OCI-LY7 (cell line): ENCODE data around the gene KRT31. TPM values are rescaled to one million over a fixed set of nuclear protein-coding genes. Genes with fewer than 3 reads are reported as not detected.

Experiments
- BruUV-seq: library from RNA; stranded (reverse); fragments of 400-500 nt; replicated peaks from 2 replicates; lab custom pipeline; 2021; lab: Mats Ljungman, UMichigan
- CTCF ChIA-PET: fragments of 300-600 bp; sonication (Branson Sonifier 250); formaldehyde crosslinking; loops from one replicate; lab custom pipeline; 2022; ENCODE audit warnings: antibody characterized with exemption; ENCODE audit not compliant: unreplicated experiment; lab: Charles Lee
- POLR2A ChIA-PET: fragments of 300-600 bp; sonication (Branson Sonifier 250); formaldehyde crosslinking; loops from one replicate; lab custom pipeline; 2022; ENCODE audit warnings: antibody characterized with exemption; lab: Charles Lee
- DNase-seq: peaks from one replicate; pipeline ENCODE4 v3.0.0-alpha.2; 2015; ENCODE audit warnings: low spot score
- H2AFZ ChIP-seq: fragments of 200-600 bp; sonication (generic), shearing (Covaris generic); 2 replicates; pipeline ENCODE4 v1.6.1; 2014; ENCODE audit warnings: mild to moderate bottlenecking, antibody characterized with exemption, low read length, moderate library complexity
- H3K27ac ChIP-seq: fragments of 200-600 bp; sonication (generic); 2 replicates; pipeline ENCODE4 v1.5.1; 2014; ENCODE audit warnings: mixed run types, low read depth, mild to moderate bottlenecking, moderate library complexity, low read length, inconsistent platforms; ENCODE audit not compliant: poor library complexity, severe bottlenecking
- H3K36me3 ChIP-seq: fragments of 200-600 bp; sonication (generic); 2 replicates; pipeline ENCODE4 v1.6.1; 2014; ENCODE audit warnings: mild to moderate bottlenecking, antibody characterized with exemption, low read length, moderate library complexity, mixed read lengths; ENCODE audit not compliant: insufficient read depth
- H3K4me1 ChIP-seq: fragments of 200-600 bp; sonication (generic); 2 replicates; pipeline ENCODE4 v1.5.1; 2014; ENCODE audit warnings: mild to moderate bottlenecking, low read length; ENCODE audit not compliant: insufficient read depth, poor library complexity, severe bottlenecking
- H3K4me2 ChIP-seq: fragments of 200-600 bp; sonication (generic); 2 replicates; pipeline ENCODE4 v1.6.1; 2014; ENCODE audit warnings: mild to moderate bottlenecking, low read length
- H3K4me3 ChIP-seq: fragments of 200-600 bp; sonication (generic); 2 replicates; pipeline ENCODE4 v1.5.1; 2014; ENCODE audit warnings: mild to moderate bottlenecking, low read depth, low read length; ENCODE audit not compliant: poor library complexity, severe bottlenecking
- H3K79me2 ChIP-seq: fragments of 200-600 bp; sonication (generic); 2 replicates; pipeline ENCODE4 v1.6.1; 2016; ENCODE audit warnings: low read depth, mild to moderate bottlenecking, low read length, moderate library complexity, mixed read lengths; ENCODE audit not compliant: insufficient read depth
- H3K9me2 ChIP-seq: fragments of 200-600 bp; sonication (generic); 2 replicates; pipeline ENCODE4 v1.6.1; 2016; ENCODE audit warnings: mild to moderate bottlenecking, low read length, mixed read lengths; ENCODE audit not compliant: insufficient read depth
- H3K9me3 ChIP-seq: fragments of 200-600 bp; sonication (generic); 2 replicates; pipeline ENCODE4 v1.6.1; 2014; ENCODE audit warnings: mild to moderate bottlenecking, mixed run types, low read length, mixed read lengths
- H4K20me1 ChIP-seq: fragments of 200-600 bp; sonication (generic); 2 replicates; pipeline ENCODE4 v1.6.1; 2014; ENCODE audit warnings: mild to moderate bottlenecking, antibody characterized with exemption, low read length, moderate library complexity, mixed read lengths; ENCODE audit not compliant: insufficient read depth
- EZH2phosphoT487 ChIP-seq: fragments of 200-600 bp; sonication (generic); IDR thresholded peaks from 2 replicates; pipeline ENCODE4 v1.6.1; 2018; ENCODE audit warnings: low read depth, borderline replicate concordance, mild to moderate bottlenecking, mixed run types, antibody characterized with exemption, low read length, moderate library complexity, mixed read lengths
- intact Hi-C: fragments of 100-400 bp; cut with micrococcal nuclease; formaldehyde crosslinking; loops from one replicate; pipeline ENCODE4 v1.10.0; 2022; ENCODE audit not compliant: unreplicated experiment
- total RNA-seq, 2 experiments: library from RNA; depleted of rRNA in 1 of 2; stranded (reverse); fragments of >200 nt in 1 of 2; shearing (Covaris generic) in 1 of 2; gene quantifications; 2 replicates each; pipeline ENCODE4 v1.2.3, GENCODE V29; 2014 to 2022
- TF ChIP-seq, protein P1 (sequence below): fragments of 200-600 bp; sonication (generic); conservative IDR thresholded peaks from 2 replicates; pipeline ENCODE4 v1.5.1; 2014; ENCODE audit warnings: mild to moderate bottlenecking, antibody characterized with exemption, low read length, moderate library complexity, mixed read lengths

Gene KRT31
- total RNA-seq, 2 experiments from 2014 or later = not detected

DNA sequence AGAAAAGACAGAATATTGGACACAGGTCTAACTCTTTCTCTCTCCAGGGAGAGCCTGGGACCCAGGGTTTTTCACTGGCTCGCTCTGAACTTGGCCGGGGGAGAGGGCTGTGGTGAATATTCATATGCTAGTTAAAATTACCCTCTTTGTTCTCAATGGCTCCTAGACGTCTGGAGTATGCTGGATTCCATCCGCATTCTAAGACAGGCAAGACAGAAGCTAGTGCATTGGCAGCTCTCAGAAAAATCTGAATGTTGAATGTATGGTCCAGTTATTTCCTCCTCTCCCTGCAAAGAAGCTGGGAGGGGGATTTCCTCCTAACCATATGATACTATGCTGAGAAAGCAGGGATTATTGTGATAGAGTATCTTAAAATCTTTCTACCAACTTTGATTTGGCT lies 9.7 kb downstream of the KRT31 start:
- H4K20me1 ChIP-seq = no peaks in the 10 kb centered on the region
- ChIA-PET POLR2A (interaction anchor here (0.8 kb wide), 1 partner anchor 10 kb away, joined by 3 read pairs; no protein-coding TSS in a partner anchor), CTCF (no interaction called here)
- H3K9me2 ChIP-seq = no peaks in the 10 kb centered on the region
- H2AFZ ChIP-seq = no peak overlapping the region
- intact Hi-C loops = no loop called here
- BruUV-seq = no TSS peak
- no peak overlapping the region for H3K4me3 ChIP-seq
- H3K27ac ChIP-seq = no peak overlapping the region
- no peak for DNase-seq
- H3K9me3 ChIP-seq = peaks cover 9% of the 10 kb centered on the region; the same call in 1 of the 2 replicates
- no peaks in the 10 kb centered on the region for H3K36me3 ChIP-seq
- TF ChIP-seq, protein P1, sequence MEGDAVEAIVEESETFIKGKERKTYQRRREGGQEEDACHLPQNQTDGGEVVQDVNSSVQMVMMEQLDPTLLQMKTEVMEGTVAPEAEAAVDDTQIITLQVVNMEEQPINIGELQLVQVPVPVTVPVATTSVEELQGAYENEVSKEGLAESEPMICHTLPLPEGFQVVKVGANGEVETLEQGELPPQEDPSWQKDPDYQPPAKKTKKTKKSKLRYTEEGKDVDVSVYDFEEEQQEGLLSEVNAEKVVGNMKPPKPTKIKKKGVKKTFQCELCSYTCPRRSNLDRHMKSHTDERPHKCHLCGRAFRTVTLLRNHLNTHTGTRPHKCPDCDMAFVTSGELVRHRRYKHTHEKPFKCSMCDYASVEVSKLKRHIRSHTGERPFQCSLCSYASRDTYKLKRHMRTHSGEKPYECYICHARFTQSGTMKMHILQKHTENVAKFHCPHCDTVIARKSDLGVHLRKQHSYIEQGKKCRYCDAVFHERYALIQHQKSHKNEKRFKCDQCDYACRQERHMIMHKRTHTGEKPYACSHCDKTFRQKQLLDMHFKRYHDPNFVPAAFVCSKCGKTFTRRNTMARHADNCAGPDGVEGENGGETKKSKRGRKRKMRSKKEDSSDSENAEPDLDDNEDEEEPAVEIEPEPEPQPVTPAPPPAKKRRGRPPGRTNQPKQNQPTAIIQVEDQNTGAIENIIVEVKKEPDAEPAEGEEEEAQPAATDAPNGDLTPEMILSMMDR = no peak
- TF ChIP-seq EZH2phosphoT487 = no peak
- no peaks in the 10 kb centered on the region for H3K79me2 ChIP-seq
- no peak overlapping the region for H3K4me2 ChIP-seq
- H3K4me1 ChIP-seq = no peaks in the 10 kb centered on the region

DNA sequence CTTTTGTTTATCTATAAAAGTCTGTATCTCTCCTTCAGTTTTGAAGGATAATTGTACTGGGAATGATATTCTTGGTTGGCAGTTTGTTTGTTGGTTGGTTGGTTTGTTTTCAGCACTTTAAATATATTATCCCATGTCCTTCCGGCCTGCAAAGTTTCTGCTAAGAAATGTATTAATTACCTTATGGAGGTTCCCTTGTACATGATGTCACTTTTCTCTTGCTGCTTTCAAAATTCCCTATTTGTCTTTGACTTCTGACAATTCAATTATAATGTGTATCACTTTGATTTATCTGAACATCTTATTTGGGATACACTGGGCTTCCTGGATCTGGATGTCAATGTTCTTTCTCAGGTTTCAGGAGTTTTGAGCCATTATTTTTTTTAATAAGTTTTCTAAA lies 11.2 kb downstream of the KRT31 start:
- Histone ChIP-seq H4K20me1 (no peaks in the 10 kb centered on the region), H3K36me3 (no peaks in the 10 kb centered on the region), H3K9me3 (peaks cover 9% of the 10 kb centered on the region; the same call in 1 of the 2 replicates), H3K9me2 (no peaks in the 10 kb centered on the region), H3K4me2 (no peak overlapping the region), H2AFZ (no peak overlapping the region), H3K79me2 (no peaks in the 10 kb centered on the region), H3K4me1 (no peaks in the 10 kb centered on the region), H3K4me3 (no peak overlapping the region), H3K27ac (no peak overlapping the region)
- intact Hi-C loops = no loop called here
- POLR2A ChIA-PET = no interaction called here
- no peak for DNase-seq
- CTCF ChIA-PET = no interaction called here
- BruUV-seq = no TSS peak
- TF ChIP-seq, protein P1 = no peak
- TF ChIP-seq EZH2phosphoT487 = no peak

DNA sequence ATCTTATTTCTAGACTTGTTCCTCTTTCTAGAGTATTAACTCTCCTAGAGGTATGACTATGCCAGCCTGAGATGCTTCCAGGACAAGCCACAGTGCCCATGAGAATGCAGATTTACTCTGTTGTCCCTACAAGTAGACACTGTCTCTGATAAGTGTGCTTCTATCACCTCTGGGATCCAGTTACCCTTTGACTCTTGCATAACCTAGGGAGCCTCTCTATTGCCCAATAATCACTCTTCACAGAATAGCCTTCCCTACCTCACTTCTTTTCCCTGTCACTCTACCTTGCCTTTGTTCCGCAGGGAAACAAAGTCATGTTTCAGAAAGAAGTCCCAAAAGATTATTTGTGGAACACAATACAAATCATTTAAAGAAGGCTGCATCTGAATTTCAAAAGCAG lies 13.7 kb downstream of the KRT31 start:
- CTCF ChIA-PET = no interaction called here
- no peak overlapping the region for H3K4me2 ChIP-seq

More for the DNA sequence above, 13.7 kb downstream of the KRT31 start:
- H3K9me2 ChIP-seq = no peaks in the 10 kb centered on the region
- no peak overlapping the region for H3K27ac ChIP-seq
- H4K20me1 ChIP-seq = no peaks in the 10 kb centered on the region
- TF ChIP-seq EZH2phosphoT487 = no peak
- TF ChIP-seq, protein P1 = no peak
- H3K9me3 ChIP-seq = peaks cover 9% of the 10 kb centered on the region; the same call in 1 of the 2 replicates
- no peaks in the 10 kb centered on the region for H3K79me2 ChIP-seq
- POLR2A ChIA-PET = no interaction called here
- no peak overlapping the region for H3K4me3 ChIP-seq
- no peak overlapping the region for H2AFZ ChIP-seq
- DNase-seq = no peak
- no peaks in the 10 kb centered on the region for H3K36me3 ChIP-seq
- BruUV-seq = no TSS peak
- no peaks in the 10 kb centered on the region for H3K4me1 ChIP-seq
- intact Hi-C loops = no loop called here
